GM23338 (cell line): Measurements from ENCODE around the gene FER. TPM values are rescaled to one million over a fixed set of nuclear protein-coding genes. Genes with fewer than 3 reads are reported as not detected.

ENCODE experiments used
- ATAC-seq: fragments of 200-7000 bp; cut with Tn5 transposase; 3 replicates; pipeline ENCODE4 v1.9.1; 2020
- DNase-seq: peaks from one replicate; pipeline ENCODE4 v3.0.0-alpha.2; 2015; ENCODE audit warnings: low spot score
- H2AFZ ChIP-seq: fragments of 200-600 bp; sonication (generic); 2 replicates; pipeline ENCODE4 v1.8.0; 2016; ENCODE audit warnings: antibody characterized with exemption, mild to moderate bottlenecking, moderate library complexity
- H3F3A ChIP-seq: fragments of 200-600 bp; sonication (generic); replicated peaks from 2 replicates; pipeline ENCODE4 v1.8.0; 2017; ENCODE audit warnings: antibody characterized with exemption, mixed run types, low read depth
- H3K27ac ChIP-seq: fragments of 200-600 bp; sonication (generic); 2 replicates; pipeline ENCODE4 v1.6.1; 2016; ENCODE audit warnings: low read depth
- H3K27me3 ChIP-seq: fragments of 200-600 bp; sonication (generic); 2 replicates; pipeline ENCODE4 v1.8.0; 2016; ENCODE audit warnings: mild to moderate bottlenecking, mixed run types, moderate library complexity; ENCODE audit not compliant: insufficient read depth
- H3K36me3 ChIP-seq: fragments of 200-600 bp; sonication (generic); 2 replicates; pipeline ENCODE4 v1.8.0; 2016; ENCODE audit warnings: mild to moderate bottlenecking; ENCODE audit not compliant: insufficient read depth
- H3K4me1 ChIP-seq: fragments of 200-600 bp; sonication (generic); 2 replicates; pipeline ENCODE4 v1.8.0; 2016; ENCODE audit warnings: mild to moderate bottlenecking, moderate library complexity; ENCODE audit not compliant: insufficient read depth
- H3K4me2 ChIP-seq: fragments of 200-600 bp; sonication (generic); 2 replicates; pipeline ENCODE4 v1.7.1; 2017; ENCODE audit warnings: mixed run types
- H3K4me3 ChIP-seq: fragments of 200-600 bp; sonication (generic); 2 replicates; pipeline ENCODE4 v1.6.1; 2016; ENCODE audit warnings: mixed run types
- H3K79me2 ChIP-seq: fragments of 200-600 bp; sonication (generic); replicated peaks from 2 replicates; pipeline ENCODE4 v1.8.0; 2017; ENCODE audit warnings: mild to moderate bottlenecking; ENCODE audit not compliant: insufficient read depth
- H3K9me2 ChIP-seq: fragments of 200-600 bp; sonication (generic); 2 replicates; pipeline ENCODE4 v1.8.0; 2017; ENCODE audit not compliant: insufficient read depth
- H4K20me1 ChIP-seq: fragments of 200-600 bp; sonication (generic); replicated peaks from 2 replicates; pipeline ENCODE4 v1.8.0; 2017; ENCODE audit warnings: mild to moderate bottlenecking; ENCODE audit not compliant: insufficient read depth
- H3K27ac Mint-ChIP-seq: 2 replicates; pipeline ENCODE4 v1.8.0; 2020; ENCODE audit warnings: inconsistent platforms, mild to moderate bottlenecking, moderate library complexity, mixed read lengths
- H3K27me3 Mint-ChIP-seq: 3 replicates; pipeline ENCODE4 v1.8.0; 2022; ENCODE audit warnings: low read depth, mild to moderate bottlenecking, moderate library complexity, mixed read lengths, inconsistent platforms; ENCODE audit not compliant: insufficient read depth, poor library complexity
- H3K36me3 Mint-ChIP-seq: 3 replicates; pipeline ENCODE4 v1.8.0; 2021; ENCODE audit warnings: low read depth, mild to moderate bottlenecking, inconsistent platforms, moderate library complexity, mixed read lengths
- H3K4me1 Mint-ChIP-seq: 3 replicates; pipeline ENCODE4 v1.8.0; 2020; ENCODE audit warnings: mild to moderate bottlenecking, inconsistent platforms, mixed read lengths
- H3K4me3 Mint-ChIP-seq: 3 replicates; pipeline ENCODE4 v1.8.0; 2021; ENCODE audit warnings: moderate library complexity, mild to moderate bottlenecking, inconsistent platforms, mixed read lengths
- H3K9me3 Mint-ChIP-seq: 3 replicates; pipeline ENCODE4 v1.8.0; 2020; ENCODE audit warnings: moderate library complexity, mild to moderate bottlenecking, inconsistent platforms, mixed read lengths
- CREB1 ChIP-seq: fragments of 250-450 bp; sonication (Bioruptor Pico); IDR thresholded peaks from 2 replicates; pipeline ENCODE4 v1.5.0; 2020; ENCODE audit warnings: low read depth, mild to moderate bottlenecking, moderate library complexity
- CTCF ChIP-seq, 2 experiments: fragments of 200-600 bp in 1 of 2; sonication (generic) in 1 of 2; conservative IDR thresholded peaks; 2 replicates each; pipeline versions ENCODE4 v1.5.1 to v1.6.1; 2016 to 2017; ENCODE audit warnings: antibody characterized with exemption in 2 of 2, low read depth in 2 of 2, mild to moderate bottlenecking in 2 of 2, moderate library complexity in 1 of 2
- EZH2 ChIP-seq: fragments of 200-600 bp; sonication (generic); IDR thresholded peaks from one replicate; pipeline ENCODE4 v1.8.0; 2017; ENCODE audit warnings: antibody characterized with exemption, mild to moderate bottlenecking, low read depth; ENCODE audit not compliant: unreplicated experiment
- EZH2phosphoT487 ChIP-seq: fragments of 200-600 bp; sonication (generic); IDR thresholded peaks from one replicate; pipeline ENCODE4 v1.8.1; 2018; ENCODE audit warnings: antibody characterized with exemption; ENCODE audit not compliant: unreplicated experiment
- JUNB ChIP-seq: IDR thresholded peaks from one replicate; pipeline ENCODE4 v1.6.1; 2016; ENCODE audit warnings: antibody characterized with exemption; ENCODE audit not compliant: unreplicated experiment
- NANOG ChIP-seq: IDR thresholded peaks from 2 replicates; pipeline ENCODE4 v1.6.1; 2016; ENCODE audit warnings: antibody characterized with exemption, borderline replicate concordance
- POLR2AphosphoS5 ChIP-seq: IDR thresholded peaks from 2 replicates; pipeline ENCODE4 v1.6.1; 2016; ENCODE audit warnings: antibody characterized with exemption, low read depth
- REST ChIP-seq: IDR thresholded peaks from one replicate; pipeline ENCODE4 v1.6.1; 2018; ENCODE audit warnings: antibody characterized with exemption; ENCODE audit not compliant: unreplicated experiment
- STAT1 ChIP-seq: IDR thresholded peaks from one replicate; pipeline ENCODE4 v1.6.1; 2016; ENCODE audit warnings: antibody characterized with exemption; ENCODE audit not compliant: unreplicated experiment
- ZNF114 ChIP-seq: fragments of 250-450 bp; sonication (Bioruptor Pico); IDR thresholded peaks from 2 replicates; pipeline ENCODE4 v1.5.0; 2020; ENCODE audit warnings: mild to moderate bottlenecking, moderate library complexity
- ZNF331 ChIP-seq: fragments of 250-450 bp; sonication (Bioruptor Pico); IDR thresholded peaks from 2 replicates; pipeline ENCODE4 v1.5.0; 2020; ENCODE audit warnings: low read depth, mild to moderate bottlenecking, moderate library complexity
- ZNF462 ChIP-seq: fragments of 250-450 bp; sonication (Bioruptor Pico); IDR thresholded peaks from 2 replicates; pipeline ENCODE4 v1.5.0; 2020; ENCODE audit warnings: mild to moderate bottlenecking, moderate library complexity
- polyA plus RNA-seq: library from polyadenylated mRNA; unstranded; fragments of >200 nt; fragmentation: Nextera tagmentation; extraction: Ambion mirVana; gene quantifications from 2 replicates; pipeline ENCODE4 v1.2.1, GENCODE V29; 2016
- total RNA-seq: library from RNA; depleted of rRNA; stranded (reverse); fragments of >200 nt; shearing (Covaris generic); gene quantifications from 2 replicates; pipeline ENCODE4 v1.2.3, GENCODE V29; 2014
- TF ChIP-seq, protein P1 (sequence below): IDR thresholded peaks from 2 replicates; pipeline ENCODE4 v1.6.1; 2016; ENCODE audit warnings: antibody characterized with exemption

Gene FER
- total and polyA plus RNA-seq, 2 experiments from 2014 or later, result 17.4 to 34.8 TPM

GRCh38 chr5:109089191-109089590, 341.5 kb downstream of the FER start:
- peaks cover 9% of the 10 kb centered on the region for H3K4me1 Mint-ChIP-seq
- H3K27ac ChIP-seq, result no peak overlapping the region
- DNase-seq (no peak), ATAC-seq (no peak)
- no peak overlapping the region for H3K27ac Mint-ChIP-seq
- no peaks in the 10 kb centered on the region for H3K79me2 ChIP-seq
- H3F3A ChIP-seq, result no peaks in the 10 kb centered on the region
- H3K4me1 ChIP-seq, result peaks cover 10% of the 10 kb centered on the region; the same call in 1 of the 2 replicates
- no peaks in the 10 kb centered on the region for H3K36me3 Mint-ChIP-seq
- no peak overlapping the region for H3K4me2 ChIP-seq
- H3K27me3 Mint-ChIP-seq, result peaks cover 2% of the 10 kb centered on the region
- no peaks in the 10 kb centered on the region for H4K20me1 ChIP-seq
- H3K4me3 ChIP-seq, result no peak overlapping the region
- no peaks in the 10 kb centered on the region for H3K36me3 ChIP-seq
- no peaks in the 10 kb centered on the region for H3K9me3 Mint-ChIP-seq
- H3K27me3 ChIP-seq, result no peaks in the 10 kb centered on the region
- TF ChIP-seq ZNF331, result no peak
- no peak for TF ChIP-seq REST
- no peak for TF ChIP-seq STAT1
- TF ChIP-seq POLR2AphosphoS5, result no peak
- no peak for TF ChIP-seq JUNB
- no peak for TF ChIP-seq ZNF462 (CRISPR knock-in tag)
- TF ChIP-seq NANOG, result no peak
- no peak for TF ChIP-seq EZH2
- no peak for TF ChIP-seq CTCF (conservative IDR thresholded peaks at IDR 0.05; ENCODE audit: low read depth in 2 of 2)
- TF ChIP-seq, protein P1, sequence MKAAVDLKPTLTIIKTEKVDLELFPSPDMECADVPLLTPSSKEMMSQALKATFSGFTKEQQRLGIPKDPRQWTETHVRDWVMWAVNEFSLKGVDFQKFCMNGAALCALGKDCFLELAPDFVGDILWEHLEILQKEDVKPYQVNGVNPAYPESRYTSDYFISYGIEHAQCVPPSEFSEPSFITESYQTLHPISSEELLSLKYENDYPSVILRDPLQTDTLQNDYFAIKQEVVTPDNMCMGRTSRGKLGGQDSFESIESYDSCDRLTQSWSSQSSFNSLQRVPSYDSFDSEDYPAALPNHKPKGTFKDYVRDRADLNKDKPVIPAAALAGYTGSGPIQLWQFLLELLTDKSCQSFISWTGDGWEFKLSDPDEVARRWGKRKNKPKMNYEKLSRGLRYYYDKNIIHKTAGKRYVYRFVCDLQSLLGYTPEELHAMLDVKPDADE, result no peak
- TF ChIP-seq EZH2phosphoT487, result no peak
- TF ChIP-seq CREB1 (CRISPR knock-in tag), result no peak
- TF ChIP-seq ZNF114, result no peak
- H3K9me2 ChIP-seq, result no peaks in the 10 kb centered on the region; the same call in 1 of the 2 replicates
- H2AFZ ChIP-seq, result no peak overlapping the region
- no peak overlapping the region for H3K4me3 Mint-ChIP-seq
